Right forelimb (tissue), 1 donor: ENCODE data around the gene P4HTM.
"Not testable (repeated sequence)": the region's sequence is repeated elsewhere in the genome, so short reads cannot be mapped to it uniquely, and the experiment has no call there.

Experiments used
- DNase-seq: peaks from one replicate; pipeline ENCODE4 v3.0.0-alpha.2; 2018

P4HTM gene

DNA sequence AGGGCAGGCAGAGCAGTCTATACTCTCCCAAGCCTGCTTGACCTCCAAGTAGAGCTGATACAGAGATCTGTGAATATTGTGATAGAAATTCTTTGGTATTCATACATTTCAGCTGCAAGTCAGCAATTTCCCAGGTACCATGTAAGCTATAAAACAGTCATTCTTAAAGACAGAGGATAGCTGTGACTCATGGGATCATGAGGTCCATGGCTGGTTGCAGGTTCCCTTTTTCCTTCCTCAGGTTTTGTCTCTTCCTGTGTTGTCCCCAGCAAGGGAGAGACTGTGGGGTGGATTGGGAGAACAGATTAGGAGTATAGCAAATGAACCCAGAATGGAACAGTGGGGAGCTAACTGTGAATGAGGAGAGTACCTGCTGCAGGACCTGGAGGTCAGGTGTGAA, 5.4 kb upstream of the P4HTM start:
- DNase-seq, result no peak

DNA sequence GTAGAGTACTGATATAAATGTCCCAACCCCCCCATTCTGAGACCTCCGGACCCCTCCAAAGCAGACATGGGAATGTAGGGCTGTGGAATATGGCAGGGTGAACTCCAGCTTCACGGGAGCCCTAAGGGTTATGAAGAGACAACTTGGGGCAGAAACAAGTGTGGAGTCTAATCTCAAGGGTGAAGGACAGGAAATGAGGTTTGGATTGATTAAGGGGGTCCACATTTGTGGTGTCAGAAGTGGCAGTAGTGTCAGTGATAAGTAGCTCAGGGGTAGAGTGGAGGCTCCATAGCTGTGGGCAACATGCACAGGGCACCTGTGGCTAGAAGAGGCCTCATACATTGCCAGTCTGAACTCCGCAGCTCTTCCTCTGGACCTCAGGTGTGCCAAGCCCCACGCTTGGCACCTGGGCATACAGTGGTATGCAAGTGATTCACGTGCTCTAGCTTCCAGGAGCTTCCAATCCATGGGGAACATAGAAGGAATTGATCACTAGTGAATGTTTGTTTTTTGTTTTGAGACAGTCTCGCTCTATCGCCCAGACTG, 4.1 kb upstream of the P4HTM start:
- DNase-seq, result no peak

DNA sequence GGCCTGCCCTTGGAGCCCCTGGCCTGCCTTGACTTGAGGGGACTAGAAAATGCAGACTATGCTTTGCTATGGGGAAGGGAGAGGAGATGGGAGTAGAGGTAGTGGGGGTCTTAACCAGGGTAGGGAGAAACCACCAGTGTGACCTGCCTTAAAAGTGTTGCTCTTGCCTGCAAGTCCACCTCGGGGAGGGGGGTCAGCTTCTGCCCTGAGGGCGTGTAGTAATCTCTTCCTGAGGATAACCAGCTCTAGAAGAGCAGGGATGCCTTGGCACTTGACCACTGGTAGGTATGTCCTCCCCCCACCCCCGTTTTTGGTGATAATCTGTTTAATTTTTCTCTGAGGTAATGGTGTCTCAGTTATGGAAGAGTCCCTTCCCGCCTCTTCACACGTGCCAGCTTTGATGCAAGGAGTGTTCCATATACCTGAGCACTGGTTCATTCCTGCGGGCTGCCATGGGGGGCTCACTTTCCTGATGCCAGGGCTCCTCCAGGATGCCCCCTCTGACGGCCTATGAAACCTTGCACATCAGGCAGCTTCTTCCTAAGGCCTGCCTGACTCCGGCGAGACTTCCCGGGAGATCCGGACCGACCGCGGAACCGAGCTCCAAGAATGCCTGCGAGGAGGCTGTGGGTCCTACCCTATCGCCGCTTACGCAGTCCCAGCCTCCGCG, 780 bp upstream of the P4HTM start:
- DNase-seq, result no peak

DNA sequence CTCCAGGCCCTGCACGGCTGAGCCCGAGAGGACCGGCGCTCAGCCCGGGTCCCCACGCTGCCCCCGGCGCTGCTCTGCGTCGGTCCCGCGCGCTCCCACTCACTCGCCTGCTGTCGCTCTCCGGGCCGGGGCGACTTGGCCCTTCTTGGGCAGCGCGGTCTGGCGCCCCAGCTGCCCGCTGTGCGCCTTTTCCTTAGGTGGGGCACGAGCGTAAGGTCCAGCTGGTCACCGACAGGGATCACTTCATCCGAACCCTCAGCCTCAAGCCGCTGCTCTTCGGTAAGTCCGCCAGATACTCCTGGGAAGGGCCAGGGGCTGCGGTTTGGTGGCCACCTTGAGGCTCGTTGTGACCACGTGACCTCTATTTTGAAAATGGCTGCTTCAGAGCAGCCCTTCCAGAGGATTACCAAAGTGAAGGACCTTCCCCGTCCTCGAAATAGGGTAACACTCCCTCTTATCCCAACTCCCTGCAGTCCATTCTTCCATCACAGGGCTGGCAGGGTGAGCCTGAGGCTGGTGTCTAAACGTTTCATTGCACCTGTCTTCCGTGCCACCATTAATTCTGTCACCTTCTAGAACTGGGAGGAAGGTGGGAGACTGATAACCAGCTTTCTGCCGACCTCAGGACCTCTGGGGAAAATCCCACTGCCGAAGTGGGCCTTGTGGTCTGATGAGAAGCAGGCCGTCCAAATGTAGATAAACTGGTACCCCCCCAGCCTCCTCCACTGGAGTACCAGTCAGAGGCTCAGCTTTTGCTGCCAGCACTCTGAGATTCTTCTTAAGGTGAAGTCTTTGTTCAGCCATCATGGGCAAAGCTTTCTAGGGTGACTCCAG, 812 bp downstream of the P4HTM start:
- DNase-seq, result no peak

DNA sequence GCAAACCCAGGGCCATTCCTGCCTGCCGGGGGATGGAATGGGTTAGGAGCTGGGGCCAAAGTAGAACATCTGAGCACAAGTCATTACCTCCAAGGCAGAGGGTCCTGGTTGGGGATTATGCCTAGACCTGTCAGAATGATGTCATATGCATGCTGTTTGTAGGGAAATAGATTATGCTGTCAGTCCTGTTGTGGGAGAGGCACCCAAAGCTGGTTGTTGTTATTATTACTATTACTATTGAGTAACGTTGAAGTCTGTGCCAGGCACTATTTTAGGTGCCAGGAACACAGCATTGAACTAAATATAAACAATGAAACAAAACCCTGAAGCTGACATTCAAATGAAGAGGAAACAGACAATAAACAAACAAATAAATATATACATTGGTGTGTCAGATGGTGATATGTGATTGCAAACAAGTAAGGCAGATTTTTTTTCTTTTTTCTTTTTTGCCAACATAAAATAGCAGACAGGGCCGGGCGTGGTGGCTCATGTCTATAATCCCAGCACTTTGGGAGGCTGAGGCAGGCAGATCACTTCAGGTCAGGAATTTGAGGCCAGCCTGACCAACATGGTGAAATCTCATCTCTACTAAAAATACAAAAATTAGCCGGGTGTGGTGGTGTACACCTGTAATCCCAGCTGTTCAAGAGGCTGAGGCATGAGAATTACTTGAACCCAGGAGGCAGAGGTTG, 2.0 kb downstream of the P4HTM start:
- no peak for DNase-seq

DNA sequence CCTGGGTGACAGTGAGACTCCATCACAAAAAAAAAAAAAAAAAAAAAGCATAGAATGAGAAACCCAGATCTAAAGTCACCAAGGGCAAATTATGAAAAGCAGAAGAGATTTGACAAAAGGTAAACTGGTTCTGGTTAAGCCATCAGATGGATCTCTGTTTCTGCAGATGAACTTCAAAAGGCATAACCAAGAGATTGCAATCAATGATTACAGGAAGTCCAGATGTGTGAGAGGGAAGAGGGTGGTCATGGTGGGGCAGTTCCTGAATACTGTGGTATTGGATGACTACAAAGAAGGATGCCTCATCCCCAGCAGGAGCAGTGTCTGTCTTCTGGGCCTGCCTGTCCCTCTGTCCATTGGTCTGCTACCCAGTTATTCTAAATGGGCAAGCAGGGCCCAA, 3.8 kb downstream of the P4HTM start:
- no peak for DNase-seq

- DNase-seq, result no peak
Measured at GRCh38 chr3:48996640-48997039, 6.6 kb downstream of the P4HTM start.

GRCh38 chr3:48997102-48997635, 7.1 kb downstream of the P4HTM start:
- no peak for DNase-seq

- DNase-seq, result no peak
Measured at GRCh38 chr3:48997714-48998637, 7.9 kb downstream of the P4HTM start.

GRCh38 chr3:48999085-48999858, 9.2 kb downstream of the P4HTM start:
- no peak for DNase-seq

GRCh38 chr3:49001155-49001554, 11.1 kb downstream of the P4HTM start:
- DNase-seq, result no peak

GRCh38 chr3:49004352-49005302, 14.6 kb downstream of the P4HTM start:
- DNase-seq, result no peak

GRCh38 chr3:49005303-49005680, 15.3 kb downstream of the P4HTM start:
- no peak for DNase-seq

- no peak for DNase-seq
Measured at GRCh38 chr3:49005998-49006397, 16.0 kb downstream of the P4HTM start.

GRCh38 chr3:49006408-49007067, 16.5 kb downstream of the P4HTM start:
- peak; percentile 61 for DNase-seq

DNA sequence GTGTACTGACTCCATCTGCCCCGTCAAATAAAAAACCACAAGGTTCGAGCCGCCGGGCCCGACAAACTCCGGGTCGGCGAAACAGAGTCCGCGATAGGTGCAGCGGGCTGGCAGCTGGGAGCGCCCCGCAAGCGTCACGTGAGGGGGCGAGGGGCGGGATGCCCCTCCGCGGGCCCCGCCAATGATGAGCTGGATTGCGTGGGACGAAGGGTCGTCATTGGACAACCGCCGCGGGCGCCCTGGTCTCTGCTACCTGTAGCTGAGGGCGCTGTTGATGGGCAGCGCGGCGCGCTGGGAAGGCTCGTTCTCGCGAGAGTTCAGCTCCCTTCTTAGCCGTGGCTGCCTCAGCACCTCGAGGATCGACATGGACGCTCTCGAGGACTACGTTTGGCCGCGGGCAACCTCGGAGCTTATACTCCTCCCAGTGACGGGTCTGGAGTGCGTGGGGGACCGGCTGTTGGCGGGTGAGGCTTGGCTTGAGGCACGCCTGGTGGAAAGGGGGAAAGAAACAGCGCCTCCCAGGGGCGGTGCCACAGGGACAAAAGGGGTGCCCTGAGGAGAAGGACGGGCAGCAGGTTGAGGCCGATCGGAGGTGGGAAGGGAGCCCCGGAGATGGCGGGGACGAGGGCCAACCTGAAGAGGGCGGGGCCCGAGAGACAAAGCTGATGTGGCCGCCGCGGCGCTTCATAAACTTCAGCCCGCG, 17.2 kb downstream of the P4HTM start, which contains the start of gene WDR6:
Gene WDR6, plus strand, starts transcription at position 324 of the 703 bp plus-strand sequence. Its CDS starts 41 bp downstream, at position 365.
- DNase-seq, result peak; percentile 95

DNA sequence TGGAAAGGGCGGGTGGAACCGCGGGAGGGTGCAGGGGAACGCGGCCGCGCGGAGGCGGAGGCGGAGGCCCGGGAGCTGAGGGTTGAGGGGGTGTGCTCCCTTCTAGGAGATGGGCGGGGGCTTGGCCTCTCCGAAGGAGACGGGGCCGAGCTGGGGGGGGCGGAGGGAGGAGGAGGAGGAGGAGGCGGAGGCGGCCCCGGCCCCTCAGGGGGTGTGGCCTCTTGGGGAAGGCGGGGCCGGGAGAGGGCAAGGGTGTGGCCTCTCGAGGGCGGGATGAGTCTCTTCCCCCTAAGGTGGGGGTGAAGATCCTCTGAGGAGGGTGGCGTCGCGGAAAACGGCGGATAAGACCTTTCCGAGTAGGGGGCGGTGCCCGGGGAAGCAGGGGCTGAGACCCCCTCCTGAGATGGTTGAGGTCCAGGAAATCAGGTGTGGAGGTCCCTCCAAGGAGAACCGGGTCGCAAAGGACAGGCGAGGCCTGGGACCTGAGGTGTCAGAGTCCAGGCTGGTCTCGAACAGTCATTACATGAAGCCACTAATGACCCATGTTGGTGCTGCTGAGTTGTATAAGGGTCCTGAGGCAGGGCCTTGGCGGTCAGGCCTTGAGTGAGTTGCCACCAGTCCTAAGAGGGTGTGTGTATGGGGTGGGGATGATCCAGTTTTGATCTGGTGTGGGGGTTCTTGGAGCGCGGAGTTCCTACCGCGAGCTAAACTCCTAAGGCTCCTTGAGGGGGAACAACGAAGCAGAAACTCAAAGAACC, 17.9 kb downstream of the P4HTM start:
- peak; percentile 92 for DNase-seq

- DNase-seq, result not testable (repeated sequence)
Measured at GRCh38 chr3:49008627-49009026, 18.6 kb downstream of the P4HTM start.
